AG04449 (cell line): ENCODE results near the gene TFDP1.

Experiments used
- CTCF ChIA-PET: fragments of 350-600 bp; formaldehyde crosslinking; extraction: SDS; loops from one replicate; lab custom pipeline; 2021; ENCODE audit warnings: antibody characterized with exemption; lab: Yijun Ruan, JAX
- POLR2A ChIA-PET: fragments of 400-600, 350-600 bp; formaldehyde crosslinking; extraction: SDS; loops from one replicate; lab custom pipeline; 2020; ENCODE audit warnings: antibody characterized with exemption, inconsistent platforms; lab: Yijun Ruan, JAX
- DNase-seq: peaks from one replicate; pipeline ENCODE4 v3.0.0-alpha.2; 2010; ENCODE audit warnings: low read depth, low spot score
- H3K4me3 ChIP-seq: 2 replicates; pipeline ENCODE4 v1.5.1; 2011; ENCODE audit warnings: low read depth, mild to moderate bottlenecking, control low read depth, low read length
- CTCF ChIP-seq: IDR thresholded peaks from one replicate; pipeline ENCODE4 v1.5.1; 2011; ENCODE audit warnings: mild to moderate bottlenecking, moderate library complexity, low read length, control low read depth, inconsistent platforms; ENCODE audit not compliant: insufficient read depth; ENCODE audit errors: missing control alignments

TFDP1 gene

DNA sequence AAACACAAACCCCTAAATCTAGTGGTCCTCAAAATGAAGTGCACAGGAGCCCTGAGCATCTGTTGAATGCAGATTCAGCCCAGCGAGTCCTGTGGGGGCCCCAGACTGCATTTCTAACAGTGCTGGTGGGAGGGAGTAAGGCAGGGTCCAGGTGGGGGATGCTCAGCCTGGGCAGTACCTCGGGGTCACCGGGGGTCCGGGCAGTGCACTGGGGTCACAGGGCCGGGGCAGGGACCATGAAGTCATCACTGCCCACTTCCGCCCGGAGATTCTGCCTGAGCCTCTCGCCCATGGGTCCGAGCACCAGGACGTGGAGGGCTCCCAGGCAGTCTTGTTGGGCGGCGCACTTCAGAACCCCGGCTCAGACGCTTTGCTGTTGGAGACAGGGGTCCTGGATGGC lies 74.3 kb downstream of the TFDP1 start:
- ChIA-PET POLR2A (no interaction called here), CTCF (no interaction called here)
- TF ChIP-seq CTCF: no peak

GRCh38 chr13:113659337-113659736 lies 74.8 kb downstream of the TFDP1 start:
- no peak for TF ChIP-seq CTCF
- no peak for DNase-seq
- CTCF ChIA-PET: no interaction called here
- POLR2A ChIA-PET: no interaction called here
- H3K4me3 ChIP-seq: no peak overlapping the region

More for the DNA sequence above, 74.3 kb downstream of the TFDP1 start:
- DNase-seq: no peak
- H3K4me3 ChIP-seq: no peak overlapping the region

DNA sequence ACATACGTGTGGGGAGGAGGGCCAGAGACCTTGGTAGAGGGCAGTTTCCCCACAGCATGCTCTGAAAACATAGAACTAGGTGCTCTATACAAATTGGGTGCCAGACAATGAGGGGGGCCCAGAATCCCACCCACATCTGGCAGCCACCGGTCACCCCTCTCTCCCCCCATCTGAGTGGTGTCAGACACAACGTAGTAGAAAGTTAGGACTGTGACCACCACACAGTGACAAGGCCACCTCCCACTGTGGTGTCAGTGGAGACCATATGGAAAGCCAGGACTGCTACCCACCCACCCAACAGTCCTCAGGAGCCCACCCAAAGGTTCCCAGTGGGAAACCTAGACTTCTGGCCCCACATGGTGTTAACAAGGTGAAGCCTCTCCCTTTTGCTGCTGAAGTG lies 75.5 kb downstream of the TFDP1 start:
- no peak for DNase-seq
- TF ChIP-seq CTCF: no peak
- H3K4me3 ChIP-seq: no peak overlapping the region
- ChIA-PET POLR2A (no interaction called here), CTCF (interaction anchor here (1.6 kb wide), 1 partner anchor 11 kb away, joined by 4 read pairs; no protein-coding TSS in a partner anchor)

DNA sequence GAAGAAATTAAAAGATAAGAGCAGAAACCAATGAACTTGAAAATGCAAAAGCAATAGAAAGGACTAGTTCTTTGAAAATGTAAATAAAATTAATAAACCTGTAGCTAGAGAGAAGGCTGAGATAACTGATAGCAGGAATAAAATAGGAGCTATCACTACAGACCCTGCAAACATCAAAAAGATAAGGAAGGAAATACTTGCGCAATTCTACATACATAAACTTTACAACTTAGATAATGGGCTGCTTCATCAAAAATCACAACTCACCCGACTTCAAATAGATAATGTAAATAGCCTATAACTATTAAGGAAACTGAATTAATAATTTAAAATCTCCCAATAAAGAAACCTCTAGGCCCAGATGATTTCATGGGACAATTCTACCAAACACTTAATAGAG lies 77.0 kb downstream of the TFDP1 start:
- CTCF ChIA-PET: interaction anchor here (1.6 to 1.7 kb wide), 2 partner anchors 12 to 63 kb away, joined by 4 to 5 read pairs; no protein-coding TSS in a partner anchor
- TF ChIP-seq CTCF: no peak

DNA sequence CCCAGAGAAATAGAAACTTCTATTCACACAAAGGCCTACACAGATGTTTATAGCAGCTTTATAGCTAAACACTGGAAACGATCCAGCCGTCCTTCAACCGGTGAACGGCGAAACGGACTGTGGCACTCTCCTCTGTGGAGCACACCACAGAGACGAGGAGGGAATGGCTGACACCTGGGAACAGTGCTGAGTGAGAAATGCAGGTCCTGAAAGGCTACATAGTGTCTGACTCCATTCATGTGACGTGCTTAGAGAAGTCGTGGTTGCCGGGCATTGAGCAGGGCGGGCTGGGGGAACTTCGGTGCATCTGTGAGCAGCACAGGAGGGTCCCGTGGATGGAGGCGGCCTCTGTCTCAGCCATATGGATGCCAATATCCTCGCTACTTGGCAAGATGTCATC lies 79.4 kb downstream of the TFDP1 start:
- H3K4me3 ChIP-seq: no peak overlapping the region
- no peak for DNase-seq
- no peak for TF ChIP-seq CTCF
- POLR2A ChIA-PET: no interaction called here
- CTCF ChIA-PET: interaction anchor here (0.6 kb wide), 2 partner anchors 14 to 61 kb away, joined by 3 read pairs; no protein-coding TSS in a partner anchor

More for the DNA sequence above, 77.0 kb downstream of the TFDP1 start:
- H3K4me3 ChIP-seq: no peak overlapping the region
- POLR2A ChIA-PET: no interaction called here
- DNase-seq: no peak

GRCh38 chr13:113664751-113665596 lies 80.4 kb downstream of the TFDP1 start:
- no peak for TF ChIP-seq CTCF
- CTCF ChIA-PET: interaction anchor here (0.6 to 2.8 kb wide), 3 partner anchors 14 to 59 kb away, joined by 3 to 16 read pairs (median 3); no protein-coding TSS in a partner anchor
- H3K4me3 ChIP-seq: no peak overlapping the region
- no peak for DNase-seq
- POLR2A ChIA-PET: no interaction called here
